Measurements from ENCODE around the gene NR1D1. TPM values are rescaled to one million over a fixed set of nuclear protein-coding genes. Genes with fewer than 3 reads are reported as not detected.

NR1D1 gene
- total RNA-seq, 4 donors from 2014 or later: 3.4 to 9.9 (median 5.1) TPM

DNA sequence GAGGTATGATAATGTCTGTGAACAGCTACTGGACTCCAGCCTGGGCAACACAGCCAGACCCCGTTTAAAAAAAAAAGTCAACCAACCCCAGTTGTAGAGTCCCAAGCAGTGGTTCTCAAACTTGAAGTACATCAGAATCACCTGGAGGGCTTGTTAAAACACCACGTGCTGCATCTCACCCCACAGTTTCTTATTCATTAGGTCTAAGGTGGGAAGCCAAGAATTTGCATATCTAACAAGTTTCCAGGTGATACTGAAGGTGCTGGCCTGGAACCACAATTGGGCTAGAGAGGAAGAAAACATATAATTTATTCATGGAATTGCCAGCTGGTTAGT lies 14.7 kb upstream of the NR1D1 start:
- Histone ChIP-seq H3K36me3 (no peaks in the 10 kb centered on the region), H3K27me3 (no peaks in the 10 kb centered on the region), H3K4me1 (peaks cover 34 to 48% of the 10 kb centered on the region in 2 donors), H3K4me3 (replicated peaks in 1 of 3) (no peak overlapping the region), H3K27ac (peak overlapping the region in 2 of 3 donors; percentile 93 to 94), H3K9me3 (no peaks in the 10 kb centered on the region)
- DNase-seq: no peak
- no peak for TF ChIP-seq POLR2A (IDR thresholded peaks at IDR 0.05)
- TF ChIP-seq, protein P1, sequence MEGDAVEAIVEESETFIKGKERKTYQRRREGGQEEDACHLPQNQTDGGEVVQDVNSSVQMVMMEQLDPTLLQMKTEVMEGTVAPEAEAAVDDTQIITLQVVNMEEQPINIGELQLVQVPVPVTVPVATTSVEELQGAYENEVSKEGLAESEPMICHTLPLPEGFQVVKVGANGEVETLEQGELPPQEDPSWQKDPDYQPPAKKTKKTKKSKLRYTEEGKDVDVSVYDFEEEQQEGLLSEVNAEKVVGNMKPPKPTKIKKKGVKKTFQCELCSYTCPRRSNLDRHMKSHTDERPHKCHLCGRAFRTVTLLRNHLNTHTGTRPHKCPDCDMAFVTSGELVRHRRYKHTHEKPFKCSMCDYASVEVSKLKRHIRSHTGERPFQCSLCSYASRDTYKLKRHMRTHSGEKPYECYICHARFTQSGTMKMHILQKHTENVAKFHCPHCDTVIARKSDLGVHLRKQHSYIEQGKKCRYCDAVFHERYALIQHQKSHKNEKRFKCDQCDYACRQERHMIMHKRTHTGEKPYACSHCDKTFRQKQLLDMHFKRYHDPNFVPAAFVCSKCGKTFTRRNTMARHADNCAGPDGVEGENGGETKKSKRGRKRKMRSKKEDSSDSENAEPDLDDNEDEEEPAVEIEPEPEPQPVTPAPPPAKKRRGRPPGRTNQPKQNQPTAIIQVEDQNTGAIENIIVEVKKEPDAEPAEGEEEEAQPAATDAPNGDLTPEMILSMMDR (IDR thresholded peaks at IDR 0.05): no peak
- 33 to 43% methylated on average over 2 of the region's 2 CpGs for WGBS, 2 donors
- intact Hi-C loops (cut with DNase I): no loop called here

DNA sequence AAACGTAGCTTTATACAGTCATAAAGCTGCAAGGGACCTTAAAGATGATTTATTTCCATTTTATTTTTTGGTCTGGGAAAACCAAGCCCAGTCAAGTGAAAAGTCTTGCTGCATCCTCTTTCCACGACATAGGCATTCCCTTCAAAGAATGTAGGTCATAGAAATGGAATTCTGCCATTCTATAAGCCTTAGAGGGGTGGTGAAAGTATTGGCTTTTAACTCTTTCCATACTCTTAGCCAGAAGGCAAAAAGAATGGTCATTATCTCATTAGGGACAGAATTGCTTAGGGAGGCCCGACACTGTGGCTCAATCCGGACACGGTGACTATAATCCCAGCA lies 13.5 kb upstream of the NR1D1 start:
- intact Hi-C loops (cut with DNase I): no loop called here
- Histone ChIP-seq H3K27me3 (no peaks in the 10 kb centered on the region), H3K4me3 (replicated peaks in 1 of 3) (peak overlapping the region in 1 of 3 donors; percentile 2), H3K27ac (peak overlapping the region; percentile 75 to 94 (median 93)), H3K36me3 (no peaks in the 10 kb centered on the region), H3K9me3 (no peaks in the 10 kb centered on the region), H3K4me1 (peaks cover 40 to 59% of the 10 kb centered on the region in 2 donors)
- DNase-seq: no peak
- 26 to 32% methylated on average over 5 of the region's 5 CpGs for WGBS, 2 donors
- TF ChIP-seq, protein P1 (IDR thresholded peaks at IDR 0.05): no peak
- no peak for TF ChIP-seq POLR2A (IDR thresholded peaks at IDR 0.05)

DNA sequence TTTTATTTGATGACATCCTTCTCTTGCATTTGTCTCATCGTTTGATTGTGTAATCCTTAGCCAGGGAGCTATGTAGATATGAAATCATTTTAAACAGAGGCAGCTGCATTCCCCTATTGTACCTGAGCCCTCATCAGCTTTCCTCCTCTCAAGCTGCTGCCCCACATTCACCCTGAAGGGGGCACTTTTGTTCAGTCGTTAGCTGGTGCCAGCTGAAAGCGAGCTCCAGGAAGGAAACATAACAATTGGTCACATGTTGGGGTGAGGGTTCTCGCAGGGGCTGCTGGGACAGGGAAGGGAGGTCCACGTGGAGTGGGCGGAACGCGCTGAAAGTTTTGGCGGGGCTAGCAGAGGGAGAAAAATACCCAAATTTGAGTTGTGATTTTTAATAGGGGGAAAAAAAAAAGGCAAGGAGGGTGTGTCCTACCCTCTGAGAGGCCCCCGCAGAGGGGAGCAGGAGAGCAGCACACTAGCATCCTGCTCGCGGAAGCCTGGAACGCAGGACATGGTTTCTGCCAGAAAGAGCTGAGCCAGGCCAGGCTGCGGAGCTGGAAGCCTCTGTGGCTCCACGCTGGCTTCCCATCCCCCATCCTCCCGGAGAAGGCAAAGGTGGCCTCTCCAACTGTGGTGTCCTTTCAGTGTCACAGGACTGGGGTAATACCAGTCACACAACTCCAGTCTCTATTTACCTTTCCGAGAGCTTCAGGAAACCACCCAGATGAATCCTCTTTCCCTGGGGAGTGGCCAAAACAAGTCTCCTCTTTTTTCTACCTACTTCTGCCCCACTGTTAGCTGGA lies 12.9 kb upstream of the NR1D1 start:
- TF ChIP-seq, protein P1 (IDR thresholded peaks at IDR 0.05): peak; percentile 54 to 98 (median 90)
- peak in 1 of 2 donors; percentile 56 for TF ChIP-seq POLR2A (IDR thresholded peaks at IDR 0.05)
- 0% methylated on average over 17 of the region's 17 CpGs for WGBS, 2 donors
- H3K9me3 ChIP-seq: no peaks in the 10 kb centered on the region
- H3K4me3 ChIP-seq (replicated peaks in 1 of 3): peak overlapping the region in 1 of 3 donors; percentile 2
- no peaks in the 10 kb centered on the region for H3K36me3 ChIP-seq
- peaks cover 45 to 65% of the 10 kb centered on the region in 2 donors for H3K4me1 ChIP-seq
- DNase-seq: peak; percentile 95
- intact Hi-C loops (cut with DNase I): no loop called here
- H3K27me3 ChIP-seq: no peaks in the 10 kb centered on the region
- peak overlapping the region; percentile 75 to 94 (median 93) for H3K27ac ChIP-seq

DNA sequence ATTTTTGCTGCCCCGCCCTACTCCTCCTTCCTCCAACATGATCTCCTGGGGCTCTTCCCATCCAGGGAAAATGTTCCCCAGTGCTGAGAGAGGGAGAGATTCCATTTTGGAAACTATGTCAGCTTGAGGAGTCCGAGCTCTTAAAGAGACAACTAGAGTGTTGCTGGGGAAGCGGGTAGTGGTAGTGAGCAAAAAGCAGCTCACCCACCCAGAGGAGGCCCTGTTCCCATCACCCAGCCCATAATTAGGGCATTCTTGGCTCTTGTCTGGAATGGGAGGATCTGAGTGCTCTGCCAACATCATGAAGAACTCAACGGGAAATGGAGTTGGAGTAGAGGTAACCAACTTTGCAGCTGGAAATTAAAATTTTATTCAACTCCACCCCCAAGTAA lies 12.3 kb upstream of the NR1D1 start:
- H3K27me3 ChIP-seq: no peaks in the 10 kb centered on the region
- 41 to 48% methylated on average over 4 of the region's 4 CpGs for WGBS, 2 donors
- peak overlapping the region; percentile 54 to 94 (median 93) for H3K27ac ChIP-seq
- H3K36me3 ChIP-seq: no peaks in the 10 kb centered on the region
- intact Hi-C loops (cut with DNase I): no loop called here
- no peak for DNase-seq
- TF ChIP-seq POLR2A (IDR thresholded peaks at IDR 0.05): no peak
- TF ChIP-seq, protein P1 (IDR thresholded peaks at IDR 0.05): no peak
- no peak overlapping the region for H3K4me3 ChIP-seq (replicated peaks in 1 of 3)
- peaks cover 50 to 71% of the 10 kb centered on the region in 2 donors for H3K4me1 ChIP-seq
- no peaks in the 10 kb centered on the region for H3K9me3 ChIP-seq

DNA sequence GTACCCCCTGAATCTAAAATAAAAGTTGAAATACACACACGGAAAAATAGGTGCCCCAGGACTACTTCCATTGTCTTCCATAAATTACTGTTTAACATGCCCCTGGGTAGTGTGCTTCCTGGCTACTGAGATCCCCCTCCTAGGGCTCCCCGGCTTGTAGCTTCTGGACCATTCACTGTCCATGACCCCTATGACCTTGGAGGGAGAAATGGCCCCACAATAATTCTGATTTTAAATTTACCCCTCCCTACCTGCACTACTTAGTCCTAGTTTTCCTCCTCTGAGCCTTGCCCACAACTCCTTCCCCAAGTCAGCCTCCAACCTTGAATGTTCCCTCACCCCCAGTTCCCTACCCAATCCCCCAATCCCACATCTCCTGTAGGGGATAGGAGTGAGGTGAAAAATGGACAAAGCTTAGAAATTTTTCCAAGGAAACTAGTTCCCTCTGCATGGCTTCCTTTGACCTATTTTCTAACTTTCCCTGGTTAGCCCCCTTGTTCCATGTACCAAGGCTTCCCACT lies 11.9 kb upstream of the NR1D1 start:
- TF ChIP-seq POLR2A (IDR thresholded peaks at IDR 0.05): no peak
- TF ChIP-seq, protein P1 (IDR thresholded peaks at IDR 0.05): no peak
- Histone ChIP-seq H3K9me3 (no peaks in the 10 kb centered on the region), H3K36me3 (no peaks in the 10 kb centered on the region), H3K27ac (peak overlapping the region; percentile 54 to 94 (median 93)), H3K27me3 (no peaks in the 10 kb centered on the region), H3K4me3 (replicated peaks in 1 of 3) (no peak overlapping the region), H3K4me1 (peaks cover 54 to 75% of the 10 kb centered on the region in 2 donors)
- WGBS, 2 donors: 17 to 20% methylated on average over 2 of the region's 2 CpGs
- DNase-seq: no peak
- intact Hi-C loops (cut with DNase I): no loop called here
